Caco-2 (cell line): ENCODE measurements around the gene IGFN1. TPM values are rescaled to one million over a fixed set of nuclear protein-coding genes. Genes with fewer than 3 reads are reported as not detected.

Experiments used
- BruUV-seq: library from RNA; stranded (reverse); fragments of 400-500 nt; replicated peaks from 2 replicates; lab custom pipeline; 2021; lab: Mats Ljungman, UMichigan
- CTCF ChIA-PET: fragments of 300-600 bp; sonication (Branson Sonifier 250); formaldehyde crosslinking; loops from one replicate; lab custom pipeline; 2022; ENCODE audit warnings: antibody characterized with exemption; lab: Charles Lee
- POLR2A ChIA-PET: fragments of 300-600 bp; sonication (Branson Sonifier 250); formaldehyde crosslinking; loops from one replicate; lab custom pipeline; 2022; ENCODE audit warnings: antibody characterized with exemption; lab: Charles Lee
- DNase-seq, 2 experiments: peaks; one replicate each; pipeline versions ENCODE4 v3.0.0 to v3.0.0-alpha.2; 2020 to 2022
- H3K27me3 ChIP-seq: replicated peaks from 2 replicates; pipeline ENCODE4 v1.6.0; 2011; ENCODE audit warnings: low read length; ENCODE audit not compliant: control insufficient read depth, insufficient read depth
- H3K36me3 ChIP-seq: 2 replicates; pipeline ENCODE4 v1.5.1; 2011; ENCODE audit warnings: low read length; ENCODE audit not compliant: control insufficient read depth, insufficient read depth
- H3K4me1 ChIP-seq: fragments of 250-450 bp; sonication (Bioruptor Pico); 2 replicates; pipeline ENCODE4 v1.5.1; 2020; ENCODE audit warnings: mild to moderate bottlenecking
- H3K4me3 ChIP-seq: 2 replicates; pipeline ENCODE4 v1.5.1; 2011; ENCODE audit warnings: low read depth, mild to moderate bottlenecking, control low read depth, low read length
- H3K9me3 ChIP-seq: fragments of 250-450 bp; sonication (Bioruptor Pico); 2 replicates; pipeline ENCODE4 v1.5.1; 2020; ENCODE audit warnings: mild to moderate bottlenecking, moderate library complexity
- H3K27ac Mint-ChIP-seq: one replicate; pipeline ENCODE4 v1.8.0; 2022; ENCODE audit warnings: mixed read lengths; ENCODE audit not compliant: unreplicated experiment
- H3K27me3 Mint-ChIP-seq: one replicate; pipeline ENCODE4 v1.8.0; 2022; ENCODE audit warnings: mixed read lengths; ENCODE audit not compliant: insufficient read depth, unreplicated experiment
- H3K36me3 Mint-ChIP-seq: one replicate; pipeline ENCODE4 v1.8.0; 2022; ENCODE audit warnings: mild to moderate bottlenecking, mixed read lengths; ENCODE audit not compliant: insufficient read depth, unreplicated experiment
- H3K4me1 Mint-ChIP-seq: one replicate; pipeline ENCODE4 v1.8.0; 2022; ENCODE audit warnings: low read depth, mixed read lengths; ENCODE audit not compliant: unreplicated experiment
- H3K4me3 Mint-ChIP-seq: one replicate; pipeline ENCODE4 v1.8.0; 2022; ENCODE audit warnings: mild to moderate bottlenecking, moderate library complexity, mixed read lengths; ENCODE audit not compliant: unreplicated experiment
- H3K9me3 Mint-ChIP-seq: one replicate; pipeline ENCODE4 v1.8.0; 2022; ENCODE audit warnings: mixed read lengths; ENCODE audit not compliant: unreplicated experiment
- intact Hi-C: fragments of 100-400 bp; cut with micrococcal nuclease; formaldehyde crosslinking; loops from one replicate; pipeline ENCODE4 v1.10.0; 2022; ENCODE audit not compliant: unreplicated experiment
- total RNA-seq: library from RNA; stranded (reverse); gene quantifications from 2 replicates; pipeline ENCODE4 v1.2.3, GENCODE V29; 2022
- TF ChIP-seq, protein P1 (sequence below), 2 experiments: fragments of 200-600 bp in 1 of 2; IDR thresholded peaks; 1 replicate in 1 of 2; 2 replicates in 1 of 2; pipeline versions ENCODE4 v1.5.1 to v1.8.0; 2011 to 2022; ENCODE audit warnings: antibody characterized with exemption in 1 of 2, control low read depth in 1 of 2, inconsistent platforms in 1 of 2, low read depth in 1 of 2, low read length in 1 of 2, mild to moderate bottlenecking in 1 of 2, moderate library complexity in 1 of 2; ENCODE audit not compliant: insufficient read depth in 1 of 2, severe bottlenecking in 1 of 2, unreplicated experiment in 1 of 2

IGFN1 gene
- total RNA-seq, 1 experiment from 2014 or later = 0.23 TPM

DNA sequence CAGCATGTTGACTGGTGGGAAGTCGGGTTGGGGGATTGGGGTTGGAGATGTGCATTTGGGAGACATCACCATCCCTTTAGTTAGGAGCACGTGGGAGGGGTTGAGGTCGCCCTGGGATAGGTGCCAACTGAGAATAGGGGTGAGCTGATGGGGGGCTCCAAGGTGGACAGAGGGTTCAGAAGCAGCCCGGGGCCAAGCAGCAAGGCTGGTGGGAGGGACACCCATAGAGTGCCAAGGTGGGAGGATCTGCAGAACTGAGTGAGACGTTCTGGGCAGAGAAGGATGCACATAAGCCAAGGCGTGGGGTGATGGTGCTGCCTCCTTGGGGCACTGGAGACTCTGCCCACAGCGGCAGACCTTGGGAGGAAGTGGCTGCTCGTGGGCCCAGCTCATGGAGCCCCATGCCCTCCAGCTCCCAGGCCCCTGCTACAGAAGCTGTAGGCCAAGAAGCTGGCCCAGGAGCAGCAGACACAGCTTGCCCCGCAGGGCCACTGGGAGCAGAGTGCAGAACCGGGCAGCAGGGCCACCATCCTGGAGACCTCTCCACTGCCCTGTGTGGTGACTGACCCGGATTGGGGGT, 61.3 kb downstream of the IGFN1 start:
- CTCF ChIA-PET = no interaction called here
- intact Hi-C loops = no loop called here
- H3K27me3 ChIP-seq = no peaks in the 10 kb centered on the region; the same call in 1 of the 2 replicates

DNA sequence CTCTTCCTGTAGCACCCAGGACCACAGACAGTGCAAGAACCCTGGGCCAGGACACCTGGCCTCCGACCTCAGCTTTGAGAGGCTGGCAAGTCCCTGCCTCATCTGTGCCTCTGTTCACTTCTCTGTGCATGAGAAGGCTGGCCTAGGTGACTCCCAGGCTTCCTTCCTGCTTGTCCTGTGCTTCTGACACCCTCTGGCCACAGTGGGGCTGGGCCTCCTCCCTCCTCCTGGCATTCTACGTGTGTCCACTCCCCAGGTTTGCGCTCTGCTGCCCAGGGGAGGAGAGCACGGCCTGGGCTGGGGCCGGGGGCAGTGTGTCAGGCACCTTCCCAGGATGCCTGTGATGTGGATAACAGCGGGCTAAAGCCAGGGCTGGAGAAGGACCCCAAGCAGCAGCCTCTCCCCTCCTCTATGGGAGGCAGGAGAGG, 62.3 kb downstream of the IGFN1 start:
- Mint-ChIP-seq H3K9me3 (no peaks in the 10 kb centered on the region), H3K4me3 (no peak overlapping the region), H3K27ac (no peak overlapping the region), H3K27me3 (peaks cover 6% of the 10 kb centered on the region), H3K36me3 (no peaks in the 10 kb centered on the region), H3K4me1 (no peaks in the 10 kb centered on the region)
- ChIA-PET CTCF (no interaction called here), POLR2A (no interaction called here)
- Histone ChIP-seq H3K9me3 (no peaks in the 10 kb centered on the region), H3K4me1 (no peaks in the 10 kb centered on the region), H3K4me3 (no peak overlapping the region), H3K27me3 (no peaks in the 10 kb centered on the region; the same call in 1 of the 2 replicates), H3K36me3 (no peaks in the 10 kb centered on the region)
- no peak for DNase-seq
- TF ChIP-seq, protein P1, sequence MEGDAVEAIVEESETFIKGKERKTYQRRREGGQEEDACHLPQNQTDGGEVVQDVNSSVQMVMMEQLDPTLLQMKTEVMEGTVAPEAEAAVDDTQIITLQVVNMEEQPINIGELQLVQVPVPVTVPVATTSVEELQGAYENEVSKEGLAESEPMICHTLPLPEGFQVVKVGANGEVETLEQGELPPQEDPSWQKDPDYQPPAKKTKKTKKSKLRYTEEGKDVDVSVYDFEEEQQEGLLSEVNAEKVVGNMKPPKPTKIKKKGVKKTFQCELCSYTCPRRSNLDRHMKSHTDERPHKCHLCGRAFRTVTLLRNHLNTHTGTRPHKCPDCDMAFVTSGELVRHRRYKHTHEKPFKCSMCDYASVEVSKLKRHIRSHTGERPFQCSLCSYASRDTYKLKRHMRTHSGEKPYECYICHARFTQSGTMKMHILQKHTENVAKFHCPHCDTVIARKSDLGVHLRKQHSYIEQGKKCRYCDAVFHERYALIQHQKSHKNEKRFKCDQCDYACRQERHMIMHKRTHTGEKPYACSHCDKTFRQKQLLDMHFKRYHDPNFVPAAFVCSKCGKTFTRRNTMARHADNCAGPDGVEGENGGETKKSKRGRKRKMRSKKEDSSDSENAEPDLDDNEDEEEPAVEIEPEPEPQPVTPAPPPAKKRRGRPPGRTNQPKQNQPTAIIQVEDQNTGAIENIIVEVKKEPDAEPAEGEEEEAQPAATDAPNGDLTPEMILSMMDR (IDR thresholded peaks at IDR 0.05; ENCODE audit: insufficient read depth in 1 of 2, low read depth in 1 of 2, low read length in 1 of 2, severe bottlenecking in 1 of 2, unreplicated experiment in 1 of 2) = no peak
- intact Hi-C loops = no loop called here
- no TSS peak for BruUV-seq

More for the DNA sequence above, 61.3 kb downstream of the IGFN1 start:
- no peak for DNase-seq
- H3K4me1 ChIP-seq = no peaks in the 10 kb centered on the region
- BruUV-seq = no TSS peak
- no peak overlapping the region for H3K27ac Mint-ChIP-seq
- H3K36me3 Mint-ChIP-seq = no peaks in the 10 kb centered on the region
- POLR2A ChIA-PET = no interaction called here
- TF ChIP-seq, protein P1 (IDR thresholded peaks at IDR 0.05; ENCODE audit: insufficient read depth in 1 of 2, low read depth in 1 of 2, low read length in 1 of 2, severe bottlenecking in 1 of 2, unreplicated experiment in 1 of 2) = no peak
- H3K4me1 Mint-ChIP-seq = no peaks in the 10 kb centered on the region
- no peak overlapping the region for H3K4me3 ChIP-seq
- peaks cover 6% of the 10 kb centered on the region for H3K27me3 Mint-ChIP-seq
- no peak overlapping the region for H3K4me3 Mint-ChIP-seq
- H3K36me3 ChIP-seq = no peaks in the 10 kb centered on the region
- no peaks in the 10 kb centered on the region for H3K9me3 ChIP-seq
- no peaks in the 10 kb centered on the region for H3K9me3 Mint-ChIP-seq

DNA sequence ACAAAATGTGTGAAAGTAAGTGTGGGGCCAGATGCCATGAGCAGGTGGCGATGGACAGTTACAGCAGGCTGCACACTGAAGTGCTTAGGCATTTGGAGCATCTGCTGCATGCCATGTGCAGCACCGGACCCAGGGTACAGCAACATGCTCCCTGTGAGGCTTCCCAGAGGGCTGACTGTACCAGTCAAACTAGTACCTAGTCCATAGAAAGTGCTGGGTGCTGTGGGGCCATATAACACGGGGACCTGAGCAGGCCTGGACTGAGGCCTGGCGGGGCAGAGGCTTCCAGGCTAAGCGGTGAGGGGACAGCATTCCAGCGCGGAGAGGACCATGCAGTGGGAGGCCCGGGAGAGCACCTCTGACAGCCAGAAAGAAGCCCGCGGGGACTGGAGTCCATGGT, 62.8 kb downstream of the IGFN1 start:
- Histone ChIP-seq H3K4me1 (no peaks in the 10 kb centered on the region), H3K27me3 (no peaks in the 10 kb centered on the region; the same call in 1 of the 2 replicates), H3K36me3 (no peaks in the 10 kb centered on the region), H3K9me3 (no peaks in the 10 kb centered on the region), H3K4me3 (no peak overlapping the region)
- Mint-ChIP-seq H3K27me3 (peaks cover 6% of the 10 kb centered on the region), H3K9me3 (no peaks in the 10 kb centered on the region), H3K36me3 (no peaks in the 10 kb centered on the region), H3K4me3 (no peak overlapping the region), H3K27ac (no peak overlapping the region), H3K4me1 (no peaks in the 10 kb centered on the region)
- POLR2A ChIA-PET = no interaction called here
- intact Hi-C loops = no loop called here
- no TSS peak for BruUV-seq
- CTCF ChIA-PET = interaction anchor here (1.0 to 2.4 kb wide), 3 partner anchors 93 to 122 kb away, joined by 3 to 25 read pairs (median 5); no protein-coding TSS in a partner anchor
- DNase-seq = no peak
- TF ChIP-seq, protein P1 (IDR thresholded peaks at IDR 0.05; ENCODE audit: insufficient read depth in 1 of 2, low read depth in 1 of 2, low read length in 1 of 2, severe bottlenecking in 1 of 2, unreplicated experiment in 1 of 2) = no peak
